ENCODE measurements around the gene FBXL3.
"Not testable (repeated sequence)": the region's sequence is repeated elsewhere in the genome, so short reads cannot be mapped to it uniquely, and the experiment has no call there.

Gene FBXL3

GRCh38 chr13:76976929-76977328, 50.0 kb downstream of the FBXL3 start:
- peaks cover 15% of the 10 kb centered on the region for H3K27me3 Mint-ChIP-seq
- H3K36me3 Mint-ChIP-seq = no peaks in the 10 kb centered on the region
- no peak overlapping the region for H3K27ac Mint-ChIP-seq
- no peak overlapping the region for H3K4me3 Mint-ChIP-seq
- peaks cover 10% of the 10 kb centered on the region for H3K4me1 Mint-ChIP-seq
- no peaks in the 10 kb centered on the region for H3K9me3 Mint-ChIP-seq

GRCh38 chr13:76976490-76976889, 50.5 kb downstream of the FBXL3 start:
- Mint-ChIP-seq H3K27me3 (peaks cover 15% of the 10 kb centered on the region), H3K27ac (no peak overlapping the region), H3K4me1 (peaks cover 10% of the 10 kb centered on the region), H3K36me3 (no peaks in the 10 kb centered on the region), H3K9me3 (no peaks in the 10 kb centered on the region), H3K4me3 (no peak overlapping the region)

- Mint-ChIP-seq H3K27ac (no peak overlapping the region), H3K27me3 (peaks cover 15% of the 10 kb centered on the region), H3K4me3 (no peak overlapping the region)
Measured at GRCh38 chr13:76975863-76976262, 51.1 kb downstream of the FBXL3 start.

GRCh38 chr13:76974618-76974975, 52.4 kb downstream of the FBXL3 start:
- Mint-ChIP-seq H3K36me3 (no peaks in the 10 kb centered on the region), H3K4me3 (no peak overlapping the region), H3K27ac (no peak overlapping the region), H3K4me1 (peaks cover 10% of the 10 kb centered on the region), H3K27me3 (peaks cover 15% of the 10 kb centered on the region), H3K9me3 (no peaks in the 10 kb centered on the region)

More at GRCh38 chr13:76975863-76976262, 51.1 kb downstream of the FBXL3 start:
- no peaks in the 10 kb centered on the region for H3K9me3 Mint-ChIP-seq
- H3K36me3 Mint-ChIP-seq = no peaks in the 10 kb centered on the region
- H3K4me1 Mint-ChIP-seq = peaks cover 10% of the 10 kb centered on the region

- Mint-ChIP-seq H3K4me3 (no peak overlapping the region), H3K36me3 (no peaks in the 10 kb centered on the region), H3K27me3 (peaks cover 15% of the 10 kb centered on the region), H3K27ac (no peak overlapping the region), H3K9me3 (no peaks in the 10 kb centered on the region), H3K4me1 (peaks cover 8% of the 10 kb centered on the region)
Measured at GRCh38 chr13:76973920-76974617, 52.9 kb downstream of the FBXL3 start.

GRCh38 chr13:76971851-76972829, 54.8 kb downstream of the FBXL3 start:
- Mint-ChIP-seq H3K27ac (no peak overlapping the region), H3K36me3 (no peaks in the 10 kb centered on the region), H3K27me3 (peaks cover 15% of the 10 kb centered on the region), H3K4me1 (peaks cover 5% of the 10 kb centered on the region), H3K4me3 (no peak overlapping the region), H3K9me3 (no peaks in the 10 kb centered on the region)

- Mint-ChIP-seq H3K27ac (no peak overlapping the region), H3K36me3 (no peaks in the 10 kb centered on the region), H3K9me3 (no peaks in the 10 kb centered on the region), H3K27me3 (peaks cover 11% of the 10 kb centered on the region), H3K4me1 (no peaks in the 10 kb centered on the region), H3K4me3 (no peak overlapping the region)
Measured at GRCh38 chr13:76971215-76971614, 55.7 kb downstream of the FBXL3 start.

- no peaks in the 10 kb centered on the region for H3K36me3 Mint-ChIP-seq
Measured at GRCh38 chr13:76969488-76970365, 57.2 kb downstream of the FBXL3 start.

GRCh38 chr13:76968041-76968440, 58.9 kb downstream of the FBXL3 start:
- no peaks in the 10 kb centered on the region for H3K4me1 Mint-ChIP-seq
- H3K4me3 Mint-ChIP-seq = no peak overlapping the region
- no peaks in the 10 kb centered on the region for H3K36me3 Mint-ChIP-seq
- peaks cover 11% of the 10 kb centered on the region for H3K27me3 Mint-ChIP-seq
- no peaks in the 10 kb centered on the region for H3K9me3 Mint-ChIP-seq
- no peak overlapping the region for H3K27ac Mint-ChIP-seq

More at GRCh38 chr13:76969488-76970365, 57.2 kb downstream of the FBXL3 start:
- H3K9me3 Mint-ChIP-seq = no peaks in the 10 kb centered on the region
- H3K4me1 Mint-ChIP-seq = no peaks in the 10 kb centered on the region
- H3K27ac Mint-ChIP-seq = peak overlapping the region; percentile 38
- no peak overlapping the region for H3K4me3 Mint-ChIP-seq
- peaks cover 11% of the 10 kb centered on the region for H3K27me3 Mint-ChIP-seq

- H3K36me3 Mint-ChIP-seq = peaks cover 1% of the 10 kb centered on the region
- no peak overlapping the region for H3K27ac Mint-ChIP-seq
- no peak overlapping the region for H3K4me3 Mint-ChIP-seq
- no peaks in the 10 kb centered on the region for H3K4me1 Mint-ChIP-seq
- peaks cover 14% of the 10 kb centered on the region for H3K27me3 Mint-ChIP-seq
- no peaks in the 10 kb centered on the region for H3K9me3 Mint-ChIP-seq
Measured at GRCh38 chr13:76967031-76967430, 59.9 kb downstream of the FBXL3 start.

- peaks cover 6% of the 10 kb centered on the region for H3K27me3 Mint-ChIP-seq
- H3K4me1 Mint-ChIP-seq = no peaks in the 10 kb centered on the region
- no peak overlapping the region for H3K27ac Mint-ChIP-seq
- H3K9me3 Mint-ChIP-seq = no peaks in the 10 kb centered on the region
- peaks cover 1% of the 10 kb centered on the region for H3K36me3 Mint-ChIP-seq
- H3K4me3 Mint-ChIP-seq = no peak overlapping the region
Measured at GRCh38 chr13:76965759-76966421, 61.1 kb downstream of the FBXL3 start.

GRCh38 chr13:76959734-76960133, 67.2 kb downstream of the FBXL3 start:
- H3K27me3 Mint-ChIP-seq, H3K27ac Mint-ChIP-seq, H3K4me3 Mint-ChIP-seq, H3K4me1 Mint-ChIP-seq, H3K36me3 Mint-ChIP-seq: not testable (repeated sequence)
- peaks cover 18% of the 10 kb centered on the region for H3K9me3 Mint-ChIP-seq

GRCh38 chr13:76958841-76959432, 68.0 kb downstream of the FBXL3 start:
- Mint-ChIP-seq H3K4me1 (no peaks in the 10 kb centered on the region), H3K36me3 (peaks cover 1% of the 10 kb centered on the region), H3K9me3 (peaks cover 18% of the 10 kb centered on the region), H3K4me3 (no peak overlapping the region), H3K27me3 (peaks cover 3% of the 10 kb centered on the region), H3K27ac (no peak overlapping the region)

- Mint-ChIP-seq H3K27ac (no peak overlapping the region), H3K9me3 (peaks cover 16% of the 10 kb centered on the region), H3K4me1 (no peaks in the 10 kb centered on the region), H3K27me3 (peaks cover 2% of the 10 kb centered on the region), H3K4me3 (no peak overlapping the region), H3K36me3 (no peaks in the 10 kb centered on the region)
Measured at GRCh38 chr13:76955661-76956060, 71.3 kb downstream of the FBXL3 start.

All from activated naive CD4-positive, alpha-beta T cell treated with anti-CD3 and anti-CD28 coated beads, Interleukin-2, amount 50 U/mL, for 24 hours (primary cell).